ENCODE measurements around the gene SLC9A5.

SLC9A5 gene

DNA sequence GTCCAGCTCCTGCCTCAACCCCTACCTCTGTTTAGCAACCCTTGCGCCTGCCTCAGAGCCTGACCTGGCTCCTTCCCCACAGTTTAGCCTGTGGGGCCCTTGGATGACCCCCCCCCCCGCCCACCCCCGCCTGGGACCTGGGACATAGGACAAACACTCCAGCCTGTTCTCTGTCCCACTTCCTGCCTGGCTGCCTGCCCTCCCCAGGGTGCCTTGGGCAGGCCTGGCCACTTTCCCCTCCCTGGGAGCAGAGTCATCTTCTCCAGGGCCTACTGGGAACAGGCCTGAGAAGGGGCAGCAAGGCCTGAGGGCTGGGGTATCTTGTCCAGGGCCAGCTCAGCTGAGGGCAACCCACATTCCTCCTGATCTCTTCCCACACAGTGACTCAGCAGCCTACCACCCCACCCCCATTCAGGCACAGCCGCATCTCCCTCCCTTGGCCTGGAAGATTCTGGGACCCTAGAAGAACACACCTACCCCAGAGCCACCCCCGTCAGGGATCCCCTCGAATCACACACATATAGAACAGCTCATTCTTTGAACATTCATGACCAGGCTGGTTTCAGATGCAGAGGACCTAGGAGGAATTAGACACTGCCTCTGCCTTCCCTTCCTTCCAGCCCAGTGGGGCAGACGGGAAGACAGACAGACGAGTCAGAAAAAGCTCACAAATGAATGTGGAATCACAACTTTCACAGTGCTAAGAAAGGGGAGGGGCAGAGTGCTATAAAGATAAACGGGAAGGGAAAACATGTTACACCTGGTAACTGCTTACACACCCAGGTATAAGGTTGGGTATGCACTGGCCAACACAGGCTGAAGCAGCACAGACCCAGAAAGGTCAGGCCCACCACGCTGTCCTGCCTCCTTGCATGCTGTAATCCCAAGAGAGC is 7.5 kb upstream of the SLC9A5 start:
- Histone ChIP-seq H3K27ac (peak overlapping the region; percentile 74 to 88), H3K4me3 (peak overlapping the region; percentile 3)
- TF ChIP-seq, protein P1, sequence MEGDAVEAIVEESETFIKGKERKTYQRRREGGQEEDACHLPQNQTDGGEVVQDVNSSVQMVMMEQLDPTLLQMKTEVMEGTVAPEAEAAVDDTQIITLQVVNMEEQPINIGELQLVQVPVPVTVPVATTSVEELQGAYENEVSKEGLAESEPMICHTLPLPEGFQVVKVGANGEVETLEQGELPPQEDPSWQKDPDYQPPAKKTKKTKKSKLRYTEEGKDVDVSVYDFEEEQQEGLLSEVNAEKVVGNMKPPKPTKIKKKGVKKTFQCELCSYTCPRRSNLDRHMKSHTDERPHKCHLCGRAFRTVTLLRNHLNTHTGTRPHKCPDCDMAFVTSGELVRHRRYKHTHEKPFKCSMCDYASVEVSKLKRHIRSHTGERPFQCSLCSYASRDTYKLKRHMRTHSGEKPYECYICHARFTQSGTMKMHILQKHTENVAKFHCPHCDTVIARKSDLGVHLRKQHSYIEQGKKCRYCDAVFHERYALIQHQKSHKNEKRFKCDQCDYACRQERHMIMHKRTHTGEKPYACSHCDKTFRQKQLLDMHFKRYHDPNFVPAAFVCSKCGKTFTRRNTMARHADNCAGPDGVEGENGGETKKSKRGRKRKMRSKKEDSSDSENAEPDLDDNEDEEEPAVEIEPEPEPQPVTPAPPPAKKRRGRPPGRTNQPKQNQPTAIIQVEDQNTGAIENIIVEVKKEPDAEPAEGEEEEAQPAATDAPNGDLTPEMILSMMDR (IDR thresholded peaks at IDR 0.05): no peak
- DNase-seq (ENCODE audit: low spot score): peak; percentile 90

DNA sequence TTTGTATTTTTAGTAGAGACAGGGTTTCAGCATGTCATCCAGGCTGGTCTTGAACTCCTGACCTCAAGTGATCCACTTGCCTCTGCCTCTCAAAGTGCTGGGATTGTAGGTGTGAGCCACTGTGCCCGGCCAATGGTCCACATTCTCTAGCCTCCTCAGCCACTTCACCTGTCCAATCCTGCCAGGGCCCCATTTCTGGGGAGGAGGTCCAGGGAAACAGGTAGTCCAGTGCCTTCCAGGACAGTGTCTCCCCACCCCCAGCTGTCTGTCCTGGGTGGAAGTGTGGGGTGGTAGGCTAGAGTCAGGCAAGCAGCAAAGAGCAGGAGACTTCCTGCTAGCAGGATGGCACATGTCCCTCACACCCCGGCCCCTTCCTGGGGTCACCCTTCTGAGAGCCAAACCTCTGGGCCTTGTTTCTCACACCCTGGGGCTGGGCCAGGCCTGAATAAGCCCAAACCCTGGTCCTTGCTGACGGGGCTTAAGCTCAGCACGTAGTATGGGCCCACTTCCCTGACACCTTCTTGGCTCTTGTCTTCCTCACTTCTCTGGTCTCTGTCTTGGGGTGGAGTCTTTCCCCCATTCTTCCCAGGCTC is 6.5 kb upstream of the SLC9A5 start:
- Histone ChIP-seq H3K4me3 (no peak overlapping the region), H3K27ac (peak overlapping the region; percentile 74 to 88)
- TF ChIP-seq, protein P1 (IDR thresholded peaks at IDR 0.05): no peak
- DNase-seq (ENCODE audit: low spot score): no peak

DNA sequence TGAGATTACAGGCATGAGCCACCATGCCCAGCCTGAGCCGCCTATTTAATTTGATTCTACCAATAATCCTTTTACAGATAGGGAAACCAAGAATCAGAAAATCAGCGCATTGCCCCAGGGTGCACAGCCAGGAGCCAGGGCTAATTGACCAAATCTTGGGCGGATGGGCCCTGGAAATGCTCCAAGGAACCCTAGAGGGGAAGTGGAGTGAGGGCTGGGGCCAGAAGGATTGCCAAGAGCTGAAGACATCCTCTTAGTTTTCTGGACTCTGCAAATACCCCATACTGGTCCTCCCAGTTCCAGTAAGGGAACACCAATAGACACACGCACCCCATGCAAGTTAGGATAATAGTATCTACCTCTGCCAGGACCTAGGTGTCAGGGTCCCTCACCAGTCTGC is 5.3 kb upstream of the SLC9A5 start:
- H3K27ac ChIP-seq: peak overlapping the region in 1 of 2 donors; percentile 93

GRCh38 chr16:67244387-67245185 is 4.2 kb upstream of the SLC9A5 start:
- Histone ChIP-seq H3K27ac (peak overlapping the region; percentile 64 to 93), H3K4me3 (peak overlapping the region; percentile 86)
- TF ChIP-seq, protein P1 (IDR thresholded peaks at IDR 0.05): no peak
- DNase-seq (ENCODE audit: low spot score): peak; percentile 87

More for the DNA sequence above, 5.3 kb upstream of the SLC9A5 start:
- no peak for DNase-seq (ENCODE audit: low spot score)
- no peak overlapping the region for H3K4me3 ChIP-seq
- TF ChIP-seq, protein P1 (IDR thresholded peaks at IDR 0.05): no peak

GRCh38 chr16:67245186-67245585 is 3.6 kb upstream of the SLC9A5 start:
- Histone ChIP-seq H3K27ac (peak overlapping the region; percentile 64 to 93), H3K4me3 (peak overlapping the region; percentile 86)
- TF ChIP-seq, protein P1 (IDR thresholded peaks at IDR 0.05): no peak
- no peak for DNase-seq (ENCODE audit: low spot score)

- peak; percentile 83 for DNase-seq (ENCODE audit: low spot score)
- Histone ChIP-seq H3K4me3 (peak overlapping the region; percentile 86), H3K27ac (peak overlapping the region; percentile 59 to 93)
- TF ChIP-seq, protein P1 (IDR thresholded peaks at IDR 0.05): no peak
Observed at GRCh38 chr16:67245674-67246080, 3.1 kb upstream of the SLC9A5 start.

All from coronary artery (tissue), 2 donors.